BLaER1 treated with 17β-estradiol and CSF1 and Interleukin-3, amounts not matched to agents 10 nM and 100 nM (cell line): Measurements from ENCODE around the gene RBM19.

Source experiments
- H3K27ac ChIP-seq, 11 experiments: shearing (Covaris generic); formaldehyde crosslinking; 2 replicates each; pipeline ENCODE4 v1.8.1; 2022
- H3K27me3 ChIP-seq, 11 experiments: shearing (Covaris generic); formaldehyde crosslinking; 2 replicates each; pipeline ENCODE4 v1.8.1; 2022
- H3K36me3 ChIP-seq, 11 experiments: shearing (Covaris generic); formaldehyde crosslinking; 2 replicates each; pipeline ENCODE4 v1.8.1; 2022
- H3K4me1 ChIP-seq, 10 experiments: shearing (Covaris generic); formaldehyde crosslinking; 2 replicates each; pipeline ENCODE4 v1.8.1; 2022
- H3K4me2 ChIP-seq, 11 experiments: shearing (Covaris generic); formaldehyde crosslinking; 2 replicates each; pipeline ENCODE4 v1.8.1; 2022
- H3K4me3 ChIP-seq, 10 experiments: shearing (Covaris generic); formaldehyde crosslinking; 2 replicates each; pipeline ENCODE4 v1.8.1; 2022
- H3K9ac ChIP-seq, 11 experiments: shearing (Covaris generic); formaldehyde crosslinking; 2 replicates each; pipeline ENCODE4 v1.8.1; 2022
- H3K9me3 ChIP-seq, 11 experiments: shearing (Covaris generic); formaldehyde crosslinking; replicated peaks in 1 of 11; 2 replicates each; pipeline ENCODE4 v1.8.1; 2022
- H4K20me1 ChIP-seq, 11 experiments: shearing (Covaris generic); formaldehyde crosslinking; 2 replicates each; pipeline ENCODE4 v1.8.1; 2022
- Cebpa-rat ChIP-seq, 11 experiments: shearing (Covaris generic); IDR thresholded peaks; 2 replicates each; pipeline ENCODE4 v1.8.1; 2022

The RBM19 gene

GRCh38 chr12:113919791-113920190, 46.3 kb downstream of the RBM19 start:
- Histone ChIP-seq H3K4me3 (no peak overlapping the region), H3K27ac (no peak overlapping the region), H3K4me1 (peaks cover 17 to 80% (median 61%) of the 10 kb centered on the region in 10 experiments), H3K36me3 (peaks cover 36 to 94% (median 72%) of the 10 kb centered on the region in 11 experiments), H3K27me3 (no peaks in the 10 kb centered on the region), H3K9me3 (peaks cover 0 to 4% (median 0%) of the 10 kb centered on the region in 11 experiments; a peak in 1 of 22 replicates), H4K20me1 (peaks cover 0 to 15% (median 0%) of the 10 kb centered on the region in 11 experiments; a peak in 6 of 22 replicates), H3K4me2 (peak overlapping the region in 7 of 11 experiments; percentile 75 to 90 (median 80); a peak in 12 of 22 replicates), H3K9ac (0 out of 22 replicates have a peak overlapping the region, but pooled peaks of 1 of the 11 experiments have one; percentile 14)
- no peak for TF ChIP-seq Cebpa-rat (IDR thresholded peaks at IDR 0.05)

DNA sequence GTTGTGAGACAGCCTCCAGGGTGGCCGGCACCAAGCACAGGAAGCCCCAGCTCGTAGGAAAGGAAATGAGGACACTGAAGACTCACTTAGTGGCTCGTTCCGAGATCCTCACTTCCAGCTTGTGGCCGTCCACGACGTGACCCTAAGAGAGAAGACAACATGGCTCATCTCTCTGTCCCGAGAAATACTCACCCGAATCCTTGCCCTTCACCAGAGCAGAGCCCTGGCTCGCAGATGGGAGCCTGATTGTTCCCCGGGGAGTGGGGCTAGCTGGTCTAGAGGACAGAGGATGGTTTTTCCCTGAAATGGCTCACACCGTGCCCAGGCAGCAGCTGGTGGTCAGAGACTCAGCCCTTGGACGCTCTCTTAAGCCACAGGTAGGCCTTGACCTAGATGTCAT, 47.8 kb downstream of the RBM19 start:
- H3K4me1 ChIP-seq = peaks cover 11 to 65% (median 47%) of the 10 kb centered on the region in 10 experiments
- H3K27ac ChIP-seq = no peak overlapping the region
- H3K9ac ChIP-seq = no peak overlapping the region
- H4K20me1 ChIP-seq = peaks cover 0 to 30% (median 0%) of the 10 kb centered on the region in 11 experiments; a peak in 6 of 22 replicates
- no peaks in the 10 kb centered on the region for H3K27me3 ChIP-seq
- peak overlapping the region in 3 of 11 experiments; percentile 24 to 37 (median 27); a peak in 1 of 22 replicates for H3K4me2 ChIP-seq
- H3K4me3 ChIP-seq = no peak overlapping the region
- no peak for TF ChIP-seq Cebpa-rat (IDR thresholded peaks at IDR 0.05)
- peaks cover 21 to 93% (median 71%) of the 10 kb centered on the region in 11 experiments for H3K36me3 ChIP-seq
- H3K9me3 ChIP-seq = peaks cover 0 to 4% (median 0%) of the 10 kb centered on the region in 11 experiments; a peak in 1 of 22 replicates

GRCh38 chr12:113917393-113917792, 48.7 kb downstream of the RBM19 start:
- Histone ChIP-seq H3K4me2 (peak overlapping the region in 6 of 11 experiments; percentile 5 to 52 (median 26); a peak in 11 of 22 replicates), H3K27me3 (no peaks in the 10 kb centered on the region), H3K36me3 (peaks cover 18 to 87% (median 68%) of the 10 kb centered on the region in 11 experiments), H3K4me3 (no peak overlapping the region), H3K9ac (no peak overlapping the region), H3K9me3 (peaks cover 0 to 4% (median 0%) of the 10 kb centered on the region in 11 experiments; a peak in 1 of 22 replicates), H3K27ac (no peak overlapping the region), H4K20me1 (peaks cover 0 to 34% (median 0%) of the 10 kb centered on the region in 11 experiments; a peak in 6 of 22 replicates), H3K4me1 (peaks cover 9 to 60% (median 41%) of the 10 kb centered on the region in 10 experiments)
- TF ChIP-seq Cebpa-rat (IDR thresholded peaks at IDR 0.05) = no peak

GRCh38 chr12:113914806-113915205, 51.3 kb downstream of the RBM19 start:
- Histone ChIP-seq H3K4me2 (no peak overlapping the region), H3K36me3 (peaks cover 20 to 90% (median 69%) of the 10 kb centered on the region in 11 experiments), H3K4me3 (no peak overlapping the region), H3K9ac (no peak overlapping the region), H3K9me3 (peaks cover 0 to 4% (median 0%) of the 10 kb centered on the region in 11 experiments; a peak in 1 of 22 replicates), H3K4me1 (peaks cover 0 to 60% (median 40%) of the 10 kb centered on the region in 10 experiments; a peak in 17 of 20 replicates), H3K27ac (no peak overlapping the region), H4K20me1 (peaks cover 0 to 51% (median 0%) of the 10 kb centered on the region in 11 experiments; a peak in 5 of 22 replicates), H3K27me3 (no peaks in the 10 kb centered on the region)
- no peak for TF ChIP-seq Cebpa-rat (IDR thresholded peaks at IDR 0.05)

- no peak overlapping the region; a peak in 2 of 22 replicates for H3K9ac ChIP-seq
Measured at GRCh38 chr12:113914176-113914575, 51.9 kb downstream of the RBM19 start.

DNA sequence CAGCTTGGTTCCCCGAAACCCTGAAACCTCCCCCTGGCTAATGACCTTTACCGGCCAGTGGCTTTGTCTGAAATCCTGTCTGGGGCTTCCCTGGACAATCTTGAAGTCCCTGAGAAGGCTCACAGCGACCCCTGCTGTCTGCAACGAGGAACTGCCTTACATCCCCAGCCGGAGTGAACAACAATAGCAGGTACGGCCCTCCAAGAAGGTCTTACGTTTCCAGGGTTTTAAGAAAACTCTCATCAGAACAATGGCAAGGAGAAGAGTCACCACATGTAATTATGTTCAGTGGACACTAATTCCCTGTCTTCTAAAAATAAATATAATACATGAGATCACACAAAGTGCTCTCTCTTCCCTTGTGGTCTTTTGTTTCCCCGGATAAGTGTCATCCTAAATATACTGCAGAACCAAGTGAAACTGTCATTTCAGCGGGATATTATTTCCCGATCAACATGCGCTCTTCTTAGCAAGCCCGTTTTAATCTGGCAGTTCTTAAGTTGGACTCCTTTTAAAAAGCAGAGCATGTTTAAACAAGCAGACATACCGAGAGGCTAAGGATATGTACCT, 53.3 kb downstream of the RBM19 start:
- Histone ChIP-seq H3K27ac (no peak overlapping the region), H3K27me3 (no peaks in the 10 kb centered on the region), H3K9me3 (peaks cover 0 to 4% (median 0%) of the 10 kb centered on the region in 11 experiments; a peak in 1 of 22 replicates), H4K20me1 (peaks cover 0 to 68% (median 0%) of the 10 kb centered on the region in 11 experiments; a peak in 5 of 22 replicates), H3K9ac (peak overlapping the region in 1 of 11 experiments; percentile 43; a peak in 1 of 22 replicates), H3K4me2 (peak overlapping the region in 2 of 11 experiments; percentile 5 to 64; a peak in 1 of 22 replicates), H3K36me3 (peaks cover 24 to 94% (median 73%) of the 10 kb centered on the region in 11 experiments), H3K4me3 (no peak overlapping the region), H3K4me1 (peaks cover 0 to 60% (median 32%) of the 10 kb centered on the region in 10 experiments; a peak in 17 of 20 replicates)
- TF ChIP-seq Cebpa-rat (IDR thresholded peaks at IDR 0.05) = no peak

More at GRCh38 chr12:113914176-113914575, 51.9 kb downstream of the RBM19 start:
- H3K4me3 ChIP-seq = no peak overlapping the region
- H3K36me3 ChIP-seq = peaks cover 24 to 94% (median 70%) of the 10 kb centered on the region in 11 experiments
- peaks cover 0 to 4% (median 0%) of the 10 kb centered on the region in 11 experiments; a peak in 1 of 22 replicates for H3K9me3 ChIP-seq
- no peak overlapping the region for H3K27ac ChIP-seq
- peaks cover 0 to 56% (median 37%) of the 10 kb centered on the region in 10 experiments; a peak in 17 of 20 replicates for H3K4me1 ChIP-seq
- H3K4me2 ChIP-seq = no peak overlapping the region
- H3K27me3 ChIP-seq = no peaks in the 10 kb centered on the region
- peaks cover 0 to 57% (median 0%) of the 10 kb centered on the region in 11 experiments; a peak in 5 of 22 replicates for H4K20me1 ChIP-seq
- TF ChIP-seq Cebpa-rat (IDR thresholded peaks at IDR 0.05) = no peak

- Histone ChIP-seq H3K27me3 (no peaks in the 10 kb centered on the region), H3K9me3 (peaks cover 0 to 4% (median 0%) of the 10 kb centered on the region in 11 experiments; a peak in 1 of 22 replicates), H4K20me1 (peaks cover 0 to 75% (median 0%) of the 10 kb centered on the region in 11 experiments; a peak in 5 of 22 replicates), H3K9ac (0 out of 22 replicates have a peak overlapping the region, but pooled peaks of 1 of the 11 experiments have one; percentile 3), H3K27ac (peak overlapping the region in 3 of 11 experiments; percentile 23 to 50 (median 49); a peak in 4 of 22 replicates), H3K4me1 (peaks cover 0 to 56% (median 28%) of the 10 kb centered on the region in 10 experiments; a peak in 17 of 20 replicates), H3K36me3 (peaks cover 23 to 93% (median 75%) of the 10 kb centered on the region in 11 experiments; a peak in 21 of 22 replicates), H3K4me2 (peak overlapping the region in 5 of 11 experiments; percentile 5 to 64 (median 16); a peak in 6 of 22 replicates), H3K4me3 (no peak overlapping the region)
- TF ChIP-seq Cebpa-rat (IDR thresholded peaks at IDR 0.05) = no peak
Measured at GRCh38 chr12:113911971-113912759, 54.0 kb downstream of the RBM19 start.

- H3K27me3 ChIP-seq = no peaks in the 10 kb centered on the region
- peak overlapping the region in 7 of 11 experiments; percentile 8 to 53 (median 32); a peak in 8 of 22 replicates for H3K27ac ChIP-seq
- peaks cover 0 to 51% (median 28%) of the 10 kb centered on the region in 10 experiments; a peak in 17 of 20 replicates for H3K4me1 ChIP-seq
- H3K4me3 ChIP-seq = no peak overlapping the region
- peaks cover 0 to 7% (median 0%) of the 10 kb centered on the region in 11 experiments; a peak in 2 of 22 replicates for H3K9me3 ChIP-seq
- H4K20me1 ChIP-seq = peaks cover 0 to 77% (median 0%) of the 10 kb centered on the region in 11 experiments; a peak in 5 of 22 replicates
- H3K36me3 ChIP-seq = peaks cover 16 to 93% (median 76%) of the 10 kb centered on the region in 11 experiments; a peak in 21 of 22 replicates
- no peak for TF ChIP-seq Cebpa-rat (IDR thresholded peaks at IDR 0.05)
- peak overlapping the region in 9 of 11 experiments; percentile 13 to 76 (median 62); a peak in 17 of 22 replicates for H3K4me2 ChIP-seq
- H3K9ac ChIP-seq = peak overlapping the region in 4 of 11 experiments; percentile 19 to 48 (median 24); a peak in 5 of 22 replicates
Measured at GRCh38 chr12:113910751-113911272, 55.3 kb downstream of the RBM19 start.
